Measurements from ENCODE around the gene MEIS1. TPM values are rescaled to one million over a fixed set of nuclear protein-coding genes. Genes with fewer than 3 reads are reported as not detected.

MEIS1 gene
- total RNA-seq, 4 donors from 2014 or later: 7.6 to 17.4 (median 12.0) TPM

GRCh38 chr2:66512626-66513025 is 77.7 kb downstream of the MEIS1 start:
- TF ChIP-seq CTCF (IDR thresholded peaks at IDR 0.05; ENCODE audit: low read depth): no peak

- TF ChIP-seq CTCF (IDR thresholded peaks at IDR 0.05; ENCODE audit: low read depth): no peak
Observed at GRCh38 chr2:66515743-66516142, 80.8 kb downstream of the MEIS1 start.

- no peak for TF ChIP-seq CTCF (IDR thresholded peaks at IDR 0.05; ENCODE audit: low read depth)
Observed at GRCh38 chr2:66516499-66516898, 81.6 kb downstream of the MEIS1 start.

GRCh38 chr2:66517772-66518171 is 82.8 kb downstream of the MEIS1 start:
- no peak for TF ChIP-seq CTCF (IDR thresholded peaks at IDR 0.05; ENCODE audit: low read depth)

- TF ChIP-seq CTCF (IDR thresholded peaks at IDR 0.05; ENCODE audit: low read depth): no peak
Observed at GRCh38 chr2:66519264-66519843, 84.4 kb downstream of the MEIS1 start.

GRCh38 chr2:66521291-66521922 is 86.5 kb downstream of the MEIS1 start:
- no peak for TF ChIP-seq CTCF (IDR thresholded peaks at IDR 0.05; ENCODE audit: low read depth)

GRCh38 chr2:66522611-66523376 is 87.9 kb downstream of the MEIS1 start:
- no peak for TF ChIP-seq CTCF (IDR thresholded peaks at IDR 0.05; ENCODE audit: low read depth)

All from subcutaneous adipose tissue (tissue), 4 donors.